ENCODE data around the gene MACROD1.

GRCh38 chr11:64035081-64035524 is 130.8 kb downstream of the MACROD1 start:
- TF ChIP-seq POLR2AphosphoS5 (IDR thresholded peaks at IDR 0.05) (no peak), CTCF (IDR thresholded peaks at IDR 0.05) (no peak), POLR2A (IDR thresholded peaks at IDR 0.05) (no peak)

Measured in prostate gland (tissue), 2 donors.